Right ventricle myocardium inferior (tissue), 1 donor: ENCODE data around the gene HTR2B. TPM values are rescaled to one million over a fixed set of nuclear protein-coding genes. Genes with fewer than 3 reads are reported as not detected.
"Not testable (repeated sequence)": the region's sequence is repeated elsewhere in the genome, so short reads cannot be mapped to it uniquely, and the experiment has no call there.

Experiments used
- ATAC-seq: fragments of 200-7000 bp; cut with Tn5 transposase; one replicate; pipeline ENCODE4 v1.9.1; 2020; ENCODE audit warnings: mild to moderate bottlenecking, moderate library complexity
- DNase-seq: peaks from one replicate; pipeline ENCODE4 v3.0.0; 2021; ENCODE audit errors: missing footprints
- intact Hi-C: fragments of 100-400 bp; cut with DNase I; formaldehyde crosslinking; loops from one replicate; pipeline ENCODE4 v1.11.0; 2022
- total RNA-seq: library from RNA; stranded (reverse); fragmentation: NEBNext Ultra II Directional; extraction: Animal tissue kit (Norgen Biotek cat#: 25700); gene quantifications from one replicate; pipeline ENCODE4 v1.2.1, GENCODE V29; 2021
- donor health status: DM: no; HTN: yes; CAD: no; lungs with severe emphysema.

Gene HTR2B
- total RNA-seq, 1 donor from 2014 or later: not detected

- ATAC-seq: peak; percentile 57
- intact Hi-C loops: loop anchor here (2.0 to 10.0 kb wide), 4 partner anchors 89 to 349 kb away; no protein-coding TSS in a partner anchor
- no peak for DNase-seq
Measured at GRCh38 chr2:231104115-231104713, 20.6 kb downstream of the HTR2B start.

- ATAC-seq (no peak), DNase-seq (no peak)
- intact Hi-C loops: loop anchor here (10.0 kb wide), 2 partner anchors 122 to 312 kb away; no protein-coding TSS in a partner anchor
Measured at GRCh38 chr2:231102772-231103171, 22.1 kb downstream of the HTR2B start.

- DNase-seq (no peak), ATAC-seq (no peak)
- intact Hi-C loops: loop anchor here (10.0 kb wide), 2 partner anchors 124 to 314 kb away; no protein-coding TSS in a partner anchor
Measured at GRCh38 chr2:231100990-231101389, 23.9 kb downstream of the HTR2B start.

GRCh38 chr2:231100321-231100720, 24.5 kb downstream of the HTR2B start:
- intact Hi-C loops: loop anchor here (10.0 kb wide), 2 partner anchors 124 to 314 kb away; no protein-coding TSS in a partner anchor
- ATAC-seq, DNase-seq: not testable (repeated sequence)

- no peak for DNase-seq
- intact Hi-C loops: loop anchor here (10.0 kb wide), 2 partner anchors 125 to 315 kb away; no protein-coding TSS in a partner anchor
- ATAC-seq: no peak
Measured at GRCh38 chr2:231099918-231100317, 24.9 kb downstream of the HTR2B start.

GRCh38 chr2:231094736-231095346, 30.0 kb downstream of the HTR2B start:
- no peak for ATAC-seq
- intact Hi-C loops: no loop called here
- no peak for DNase-seq

GRCh38 chr2:231093933-231094332, 30.9 kb downstream of the HTR2B start:
- no peak for DNase-seq
- ATAC-seq: no peak
- intact Hi-C loops: no loop called here

- intact Hi-C loops: no loop called here
- no peak for ATAC-seq
- DNase-seq: no peak
Measured at GRCh38 chr2:231088754-231089153, 36.1 kb downstream of the HTR2B start.

GRCh38 chr2:231084565-231084964, 40.3 kb downstream of the HTR2B start:
- no peak for ATAC-seq
- no peak for DNase-seq
- intact Hi-C loops: no loop called here

GRCh38 chr2:231069379-231070054, 55.3 kb downstream of the HTR2B start:
- DNase-seq (no peak), ATAC-seq (no peak)
- intact Hi-C loops: no loop called here

GRCh38 chr2:231068525-231069222, 56.2 kb downstream of the HTR2B start:
- ATAC-seq (no peak), DNase-seq (no peak)
- intact Hi-C loops: no loop called here

GRCh38 chr2:231067531-231067930, 57.3 kb downstream of the HTR2B start:
- DNase-seq, ATAC-seq, intact Hi-C loops: not testable (repeated sequence)

GRCh38 chr2:231065966-231066365, 58.9 kb downstream of the HTR2B start:
- intact Hi-C loops: no loop called here
- DNase-seq (no peak), ATAC-seq (no peak)

- ATAC-seq (no peak), DNase-seq (no peak)
- intact Hi-C loops: no loop called here
Measured at GRCh38 chr2:231063347-231063746, 61.5 kb downstream of the HTR2B start.

- ATAC-seq (no peak), DNase-seq (no peak)
- intact Hi-C loops: no loop called here
Measured at GRCh38 chr2:231062776-231063175, 62.1 kb downstream of the HTR2B start.

- DNase-seq (no peak), ATAC-seq (no peak)
- intact Hi-C loops: loop anchor here (5.0 kb wide), 1 partner anchor 237 kb away; no protein-coding TSS in a partner anchor
Measured at GRCh38 chr2:231059756-231060155, 65.1 kb downstream of the HTR2B start.

- ATAC-seq (no peak), DNase-seq (no peak)
- intact Hi-C loops: loop anchor here (5.0 kb wide), 1 partner anchor 237 kb away; no protein-coding TSS in a partner anchor
Measured at GRCh38 chr2:231058761-231059550, 65.9 kb downstream of the HTR2B start.
